Activated naive CD8-positive, alpha-beta T cell (primary cell): Measurements from ENCODE around the gene PRKCQ.
A peak's percentile ranks its signal among the peaks of the same experiment; 100 is the strongest.
"Not testable (repeated sequence)": the region's sequence is repeated elsewhere in the genome, so short reads cannot be mapped to it uniquely, and the experiment has no call there.

Experiments
- H3K27ac Mint-ChIP-seq: one replicate; pipeline ENCODE4 v1.8.0; 2021; ENCODE audit warnings: mixed read lengths
- H3K27me3 Mint-ChIP-seq: one replicate; pipeline ENCODE4 v1.8.0; 2021; ENCODE audit warnings: mixed read lengths
- H3K36me3 Mint-ChIP-seq: one replicate; pipeline ENCODE4 v1.8.0; 2021; ENCODE audit warnings: mixed read lengths
- H3K4me1 Mint-ChIP-seq: one replicate; pipeline ENCODE4 v1.8.0; 2021; ENCODE audit warnings: low read depth, mixed read lengths
- H3K4me3 Mint-ChIP-seq: one replicate; pipeline ENCODE4 v1.8.0; 2021; ENCODE audit warnings: mild to moderate bottlenecking, mixed read lengths
- H3K9me3 Mint-ChIP-seq: one replicate; pipeline ENCODE4 v1.8.0; 2021; ENCODE audit warnings: low read depth, mixed read lengths

PRKCQ gene

GRCh38 chr10:6465437-6465836 is 114.6 kb downstream of the PRKCQ start:
- Mint-ChIP-seq H3K4me1 (peaks cover 32% of the 10 kb centered on the region), H3K27me3 (no peaks in the 10 kb centered on the region), H3K27ac (peak overlapping the region; percentile 62), H3K4me3 (peak overlapping the region; percentile 49), H3K9me3 (no peaks in the 10 kb centered on the region), H3K36me3 (peaks cover 49% of the 10 kb centered on the region)

- peaks cover 27% of the 10 kb centered on the region for H3K4me1 Mint-ChIP-seq
- no peak overlapping the region for H3K27ac Mint-ChIP-seq
- H3K4me3 Mint-ChIP-seq, result no peak overlapping the region
- H3K36me3 Mint-ChIP-seq, result peaks cover 47% of the 10 kb centered on the region
- H3K9me3 Mint-ChIP-seq, result no peaks in the 10 kb centered on the region
- H3K27me3 Mint-ChIP-seq, result no peaks in the 10 kb centered on the region
These were observed 115.1 kb downstream of the PRKCQ start for GRCh38 chr10:6464862-6465430.

GRCh38 chr10:6463366-6463765 is 116.7 kb downstream of the PRKCQ start:
- H3K4me1 Mint-ChIP-seq, result peaks cover 30% of the 10 kb centered on the region
- H3K36me3 Mint-ChIP-seq, result peaks cover 55% of the 10 kb centered on the region
- no peaks in the 10 kb centered on the region for H3K9me3 Mint-ChIP-seq
- no peaks in the 10 kb centered on the region for H3K27me3 Mint-ChIP-seq
- no peak overlapping the region for H3K27ac Mint-ChIP-seq
- H3K4me3 Mint-ChIP-seq, result no peak overlapping the region

GRCh38 chr10:6461961-6462360 is 118.1 kb downstream of the PRKCQ start:
- H3K27me3 Mint-ChIP-seq, result no peaks in the 10 kb centered on the region
- peak overlapping the region; percentile 47 for H3K27ac Mint-ChIP-seq
- no peak overlapping the region for H3K4me3 Mint-ChIP-seq
- peaks cover 57% of the 10 kb centered on the region for H3K36me3 Mint-ChIP-seq
- H3K4me1 Mint-ChIP-seq, result peaks cover 30% of the 10 kb centered on the region
- no peaks in the 10 kb centered on the region for H3K9me3 Mint-ChIP-seq

- H3K4me1 Mint-ChIP-seq, result peaks cover 24% of the 10 kb centered on the region
- H3K36me3 Mint-ChIP-seq, result peaks cover 59% of the 10 kb centered on the region
- no peaks in the 10 kb centered on the region for H3K27me3 Mint-ChIP-seq
- H3K27ac Mint-ChIP-seq, result peak overlapping the region; percentile 41
- H3K9me3 Mint-ChIP-seq, result no peaks in the 10 kb centered on the region
- H3K4me3 Mint-ChIP-seq, result no peak overlapping the region
These were observed 119.1 kb downstream of the PRKCQ start for GRCh38 chr10:6460861-6461409.

GRCh38 chr10:6458814-6459213 is 121.3 kb downstream of the PRKCQ start:
- Mint-ChIP-seq H3K9me3 (no peaks in the 10 kb centered on the region), H3K4me1 (peaks cover 11% of the 10 kb centered on the region), H3K4me3 (no peak overlapping the region), H3K27me3 (no peaks in the 10 kb centered on the region), H3K36me3 (peaks cover 67% of the 10 kb centered on the region), H3K27ac (peak overlapping the region; percentile 65)

GRCh38 chr10:6457376-6457775 is 122.7 kb downstream of the PRKCQ start:
- H3K4me1 Mint-ChIP-seq, result peaks cover 11% of the 10 kb centered on the region
- no peak overlapping the region for H3K4me3 Mint-ChIP-seq
- H3K27ac Mint-ChIP-seq, result peak overlapping the region; percentile 12
- H3K9me3 Mint-ChIP-seq, result no peaks in the 10 kb centered on the region
- H3K27me3 Mint-ChIP-seq, result no peaks in the 10 kb centered on the region
- peaks cover 64% of the 10 kb centered on the region for H3K36me3 Mint-ChIP-seq

GRCh38 chr10:6456067-6456466 is 124.0 kb downstream of the PRKCQ start:
- peaks cover 11% of the 10 kb centered on the region for H3K4me1 Mint-ChIP-seq
- no peaks in the 10 kb centered on the region for H3K9me3 Mint-ChIP-seq
- no peak overlapping the region for H3K4me3 Mint-ChIP-seq
- no peak overlapping the region for H3K27ac Mint-ChIP-seq
- H3K27me3 Mint-ChIP-seq, result no peaks in the 10 kb centered on the region
- H3K36me3 Mint-ChIP-seq, result peaks cover 61% of the 10 kb centered on the region

- H3K4me3 Mint-ChIP-seq, result no peak overlapping the region
- H3K27ac Mint-ChIP-seq, result no peak overlapping the region
- H3K9me3 Mint-ChIP-seq, result no peaks in the 10 kb centered on the region
- peaks cover 56% of the 10 kb centered on the region for H3K36me3 Mint-ChIP-seq
- peaks cover 13% of the 10 kb centered on the region for H3K4me1 Mint-ChIP-seq
- H3K27me3 Mint-ChIP-seq, result no peaks in the 10 kb centered on the region
These were observed 124.5 kb downstream of the PRKCQ start for GRCh38 chr10:6455592-6455991.

GRCh38 chr10:6446711-6447110 is 133.4 kb downstream of the PRKCQ start:
- Mint-ChIP-seq H3K4me3 (no peak overlapping the region), H3K27ac (peak overlapping the region; percentile 22), H3K36me3 (peaks cover 4% of the 10 kb centered on the region), H3K9me3 (no peaks in the 10 kb centered on the region), H3K4me1 (peaks cover 22% of the 10 kb centered on the region), H3K27me3 (no peaks in the 10 kb centered on the region)

- Mint-ChIP-seq H3K9me3 (no peaks in the 10 kb centered on the region), H3K4me1 (peaks cover 22% of the 10 kb centered on the region), H3K27ac (peak overlapping the region; percentile 46), H3K27me3 (no peaks in the 10 kb centered on the region), H3K4me3 (no peak overlapping the region), H3K36me3 (peaks cover 2% of the 10 kb centered on the region)
These were observed 134.3 kb downstream of the PRKCQ start for GRCh38 chr10:6445671-6446316.

- H3K27ac Mint-ChIP-seq, result peak overlapping the region; percentile 46
- not testable (repeated sequence) for H3K9me3 Mint-ChIP-seq, H3K36me3 Mint-ChIP-seq, H3K4me3 Mint-ChIP-seq, H3K4me1 Mint-ChIP-seq, H3K27me3 Mint-ChIP-seq
These were observed 140.2 kb downstream of the PRKCQ start for GRCh38 chr10:6439875-6440274.

- Mint-ChIP-seq H3K27me3 (no peaks in the 10 kb centered on the region), H3K27ac (peak overlapping the region; percentile 46), H3K36me3 (peaks cover 17% of the 10 kb centered on the region), H3K9me3 (no peaks in the 10 kb centered on the region), H3K4me3 (no peak overlapping the region), H3K4me1 (no peaks in the 10 kb centered on the region)
These were observed 148.2 kb downstream of the PRKCQ start for GRCh38 chr10:6431861-6432260.

GRCh38 chr10:6431186-6431585 is 148.9 kb downstream of the PRKCQ start:
- no peak overlapping the region for H3K4me3 Mint-ChIP-seq
- no peaks in the 10 kb centered on the region for H3K27me3 Mint-ChIP-seq
- H3K9me3 Mint-ChIP-seq, result no peaks in the 10 kb centered on the region
- no peak overlapping the region for H3K27ac Mint-ChIP-seq
- peaks cover 17% of the 10 kb centered on the region for H3K36me3 Mint-ChIP-seq
- no peaks in the 10 kb centered on the region for H3K4me1 Mint-ChIP-seq

GRCh38 chr10:6430423-6430980 is 149.6 kb downstream of the PRKCQ start:
- Mint-ChIP-seq H3K9me3 (no peaks in the 10 kb centered on the region), H3K27me3 (no peaks in the 10 kb centered on the region), H3K36me3 (peaks cover 17% of the 10 kb centered on the region), H3K4me3 (no peak overlapping the region), H3K4me1 (peaks cover 7% of the 10 kb centered on the region), H3K27ac (no peak overlapping the region)
